WTC11 (cell line): ENCODE data around the gene HSD17B12. TPM values are rescaled to one million over a fixed set of nuclear protein-coding genes. Genes with fewer than 3 reads are reported as not detected.
A peak's percentile ranks its signal among the peaks of the same experiment; 100 is the strongest.

Source experiments
- ATF3 ChIP-seq: sonication (generic); formaldehyde crosslinking; conservative IDR thresholded peaks from 2 replicates; pipeline ENCODE4 v1.8.1; 2022; ENCODE audit warnings: mild to moderate bottlenecking, missing genetic modification reagents
- EMX1 ChIP-seq: fragments of 250-450 bp; sonication (Bioruptor Pico); IDR thresholded peaks from 2 replicates; pipeline ENCODE4 v1.8.0; 2021; ENCODE audit warnings: mild to moderate bottlenecking
- FOXK1 ChIP-seq: sonication (generic); formaldehyde crosslinking; IDR thresholded peaks from 2 replicates; pipeline ENCODE4 v1.8.0; 2022; ENCODE audit warnings: mild to moderate bottlenecking, moderate library complexity, missing genetic modification reagents
- FOXP1 ChIP-seq: sonication (generic); formaldehyde crosslinking; IDR thresholded peaks from 2 replicates; pipeline ENCODE4 v1.8.0; 2022; ENCODE audit warnings: missing genetic modification reagents, mild to moderate bottlenecking, moderate library complexity, borderline replicate concordance
- GRHL2 ChIP-seq: fragments of 250-450 bp; sonication (Bioruptor Pico); IDR thresholded peaks from 2 replicates; pipeline ENCODE4 v1.8.0; 2022; ENCODE audit warnings: mild to moderate bottlenecking, moderate library complexity; ENCODE audit not compliant: insufficient replicate concordance, severe bottlenecking
- GTF2I ChIP-seq: fragments of 250-450 bp; sonication (Bioruptor Pico); conservative IDR thresholded peaks from 2 replicates; pipeline ENCODE4 v1.4.0; 2021; ENCODE audit warnings: mild to moderate bottlenecking
- NR1H2 ChIP-seq: sonication (generic); formaldehyde crosslinking; IDR thresholded peaks from 2 replicates; pipeline ENCODE4 v1.9.0; 2021; ENCODE audit warnings: mild to moderate bottlenecking, moderate library complexity, missing genetic modification reagents
- PRDM15 ChIP-seq: sonication (generic); formaldehyde crosslinking; IDR thresholded peaks from 2 replicates; pipeline ENCODE4 v1.8.0; 2022; ENCODE audit warnings: missing genetic modification reagents
- PRRX2 ChIP-seq: fragments of 250-450 bp; sonication (Bioruptor Pico); IDR thresholded peaks from 2 replicates; pipeline ENCODE4 v1.8.0; 2021; ENCODE audit warnings: mild to moderate bottlenecking
- RELA ChIP-seq: sonication (generic); formaldehyde crosslinking; IDR thresholded peaks from 2 replicates; pipeline ENCODE4 v1.8.1; 2022; ENCODE audit warnings: missing genetic modification reagents, mild to moderate bottlenecking, borderline replicate concordance
- RORB ChIP-seq: fragments of 250-450 bp; sonication (Bioruptor Pico); IDR thresholded peaks from 2 replicates; pipeline ENCODE4 v1.9.0; 2021; ENCODE audit warnings: mild to moderate bottlenecking
- SOX15 ChIP-seq: fragments of 250-450 bp; sonication (Bioruptor Pico); IDR thresholded peaks from 2 replicates; pipeline ENCODE4 v1.9.0; 2021; ENCODE audit warnings: mild to moderate bottlenecking
- STAT6 ChIP-seq: sonication (generic); formaldehyde crosslinking; conservative IDR thresholded peaks from 2 replicates; pipeline ENCODE4 v1.8.1; 2023; ENCODE audit warnings: mild to moderate bottlenecking, low read depth, missing genetic modification reagents, moderate library complexity
- TEAD1 ChIP-seq: sonication (generic); formaldehyde crosslinking; IDR thresholded peaks from 2 replicates; pipeline ENCODE4 v1.8.0; 2022; ENCODE audit warnings: mild to moderate bottlenecking, missing genetic modification reagents
- USF2 ChIP-seq: sonication (generic); formaldehyde crosslinking; IDR thresholded peaks from 2 replicates; pipeline ENCODE4 v1.8.1; 2023; ENCODE audit warnings: mild to moderate bottlenecking, missing genetic modification reagents, moderate library complexity
- ZNF263 ChIP-seq: sonication (generic); formaldehyde crosslinking; IDR thresholded peaks from 2 replicates; pipeline ENCODE4 v1.8.1; 2022; ENCODE audit warnings: low read depth, mild to moderate bottlenecking, moderate library complexity, missing genetic modification reagents
- ZNF317 ChIP-seq: sonication (generic); formaldehyde crosslinking; IDR thresholded peaks from 2 replicates; pipeline ENCODE4 v1.8.1; 2023; ENCODE audit warnings: low read depth, mild to moderate bottlenecking, moderate library complexity, missing genetic modification reagents, borderline replicate concordance
- ZNF512 ChIP-seq: sonication (generic); formaldehyde crosslinking; IDR thresholded peaks from 2 replicates; pipeline ENCODE4 v1.8.1; 2022; ENCODE audit warnings: missing genetic modification reagents, borderline replicate concordance
- total RNA-seq: library from RNA; stranded (reverse); gene quantifications from 3 replicates; pipeline ENCODE4 v1.2.3, GENCODE V29; 2021
- TF ChIP-seq, protein P1 (sequence below): sonication (generic); formaldehyde crosslinking; IDR thresholded peaks from 2 replicates; pipeline ENCODE4 v1.8.0; 2022; ENCODE audit warnings: mild to moderate bottlenecking, missing genetic modification reagents
- TF ChIP-seq, protein P2 (sequence below): sonication (generic); formaldehyde crosslinking; IDR thresholded peaks from 2 replicates; pipeline ENCODE4 v1.8.1; 2023; ENCODE audit warnings: mild to moderate bottlenecking, missing genetic modification reagents, moderate library complexity
- TF ChIP-seq, protein P3 (sequence below): fragments of 250-450 bp; sonication (Bioruptor Pico); IDR thresholded peaks from 2 replicates; pipeline ENCODE4 v1.9.0; 2021; ENCODE audit warnings: moderate library complexity, mild to moderate bottlenecking, inconsistent platforms, borderline replicate concordance
- TF ChIP-seq, protein P4 (sequence below): fragments of 250-450 bp; sonication (Bioruptor Pico); IDR thresholded peaks from 2 replicates; pipeline ENCODE4 v1.9.0; 2021; ENCODE audit warnings: mild to moderate bottlenecking

The HSD17B12 gene
- total RNA-seq, 1 experiment from 2014 or later: 149 TPM

GRCh38 chr11:43643898-43644620, 36.5 kb upstream of the HSD17B12 start (continued):
- no peak for TF ChIP-seq ZNF512
- TF ChIP-seq STAT6 (CRISPR knock-in tag): no peak
- TF ChIP-seq, protein P1, sequence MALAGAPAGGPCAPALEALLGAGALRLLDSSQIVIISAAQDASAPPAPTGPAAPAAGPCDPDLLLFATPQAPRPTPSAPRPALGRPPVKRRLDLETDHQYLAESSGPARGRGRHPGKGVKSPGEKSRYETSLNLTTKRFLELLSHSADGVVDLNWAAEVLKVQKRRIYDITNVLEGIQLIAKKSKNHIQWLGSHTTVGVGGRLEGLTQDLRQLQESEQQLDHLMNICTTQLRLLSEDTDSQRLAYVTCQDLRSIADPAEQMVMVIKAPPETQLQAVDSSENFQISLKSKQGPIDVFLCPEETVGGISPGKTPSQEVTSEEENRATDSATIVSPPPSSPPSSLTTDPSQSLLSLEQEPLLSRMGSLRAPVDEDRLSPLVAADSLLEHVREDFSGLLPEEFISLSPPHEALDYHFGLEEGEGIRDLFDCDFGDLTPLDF: no peak
- no peak for TF ChIP-seq GRHL2 (CRISPR knock-in tag)
- no peak for TF ChIP-seq RELA (CRISPR knock-in tag)
- 0 out of 2 replicates have a peak, but pooled peaks have one; percentile 51 for TF ChIP-seq TEAD1 (CRISPR knock-in tag)
- TF ChIP-seq, protein P2, sequence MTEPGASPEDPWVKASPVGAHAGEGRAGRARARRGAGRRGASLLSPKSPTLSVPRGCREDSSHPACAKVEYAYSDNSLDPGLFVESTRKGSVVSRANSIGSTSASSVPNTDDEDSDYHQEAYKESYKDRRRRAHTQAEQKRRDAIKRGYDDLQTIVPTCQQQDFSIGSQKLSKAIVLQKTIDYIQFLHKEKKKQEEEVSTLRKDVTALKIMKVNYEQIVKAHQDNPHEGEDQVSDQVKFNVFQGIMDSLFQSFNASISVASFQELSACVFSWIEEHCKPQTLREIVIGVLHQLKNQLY (CRISPR knock-in tag): no peak
- no peak for TF ChIP-seq RORB
- TF ChIP-seq FOXP1 (CRISPR knock-in tag): peak; percentile 49; the same call in 1 of the 2 replicates
- TF ChIP-seq SOX15: no peak
- no peak for TF ChIP-seq PRDM15
- TF ChIP-seq NR1H2 (CRISPR knock-in tag): no peak
- TF ChIP-seq EMX1 (CRISPR knock-in tag): no peak
- no peak for TF ChIP-seq ATF3 (CRISPR knock-in tag)
- no peak for TF ChIP-seq GTF2I
- TF ChIP-seq USF2 (CRISPR knock-in tag): peak; percentile 20; the same call in 1 of the 2 replicates
- TF ChIP-seq PRRX2 (CRISPR knock-in tag): no peak
- TF ChIP-seq, protein P3, sequence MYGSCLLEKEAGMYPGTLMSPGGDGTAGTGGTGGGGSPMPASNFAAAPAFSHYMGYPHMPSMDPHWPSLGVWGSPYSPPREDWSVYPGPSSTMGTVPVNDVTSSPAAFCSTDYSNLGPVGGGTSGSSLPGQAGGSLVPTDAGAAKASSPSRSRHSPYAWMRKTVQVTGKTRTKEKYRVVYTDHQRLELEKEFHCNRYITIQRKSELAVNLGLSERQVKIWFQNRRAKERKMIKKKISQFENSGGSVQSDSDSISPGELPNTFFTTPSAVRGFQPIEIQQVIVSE (CRISPR knock-in tag): no peak
- peak; percentile 86 for TF ChIP-seq FOXK1 (CRISPR knock-in tag)
- TF ChIP-seq, protein P4, sequence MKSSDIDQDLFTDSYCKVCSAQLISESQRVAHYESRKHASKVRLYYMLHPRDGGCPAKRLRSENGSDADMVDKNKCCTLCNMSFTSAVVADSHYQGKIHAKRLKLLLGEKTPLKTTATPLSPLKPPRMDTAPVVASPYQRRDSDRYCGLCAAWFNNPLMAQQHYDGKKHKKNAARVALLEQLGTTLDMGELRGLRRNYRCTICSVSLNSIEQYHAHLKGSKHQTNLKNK: no peak
- TF ChIP-seq ZNF317 (CRISPR knock-in tag): no peak
- TF ChIP-seq ZNF263: no peak
